ENCODE measurements around the gene SERINC3.

GRCh38 chr20:44559302-44559701 is 37.4 kb upstream of the SERINC3 start:
- TF ChIP-seq NBN (IDR thresholded peaks at IDR 0.05), result no peak
- TF ChIP-seq CTCF (IDR thresholded peaks at IDR 0.05 in 2 of 3, conservative IDR thresholded peaks at IDR 0.05 in 1 of 3; ENCODE audit: control insufficient read depth in 2 of 3, extremely low read depth in 1 of 3, insufficient read depth in 1 of 3, low read depth in 3 of 3, low read length in 3 of 3), result no peak
- TF ChIP-seq, protein P1, sequence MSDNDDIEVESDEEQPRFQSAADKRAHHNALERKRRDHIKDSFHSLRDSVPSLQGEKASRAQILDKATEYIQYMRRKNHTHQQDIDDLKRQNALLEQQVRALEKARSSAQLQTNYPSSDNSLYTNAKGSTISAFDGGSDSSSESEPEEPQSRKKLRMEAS (IDR thresholded peaks at IDR 0.05; ENCODE audit: low read depth, low read length), result no peak
- no peak for TF ChIP-seq FOXM1 (IDR thresholded peaks at IDR 0.05; ENCODE audit: low read depth, low read length)
- TF ChIP-seq TCF7 (IDR thresholded peaks at IDR 0.05; ENCODE audit: borderline replicate concordance), result no peak
- no peak for TF ChIP-seq USF1 (IDR thresholded peaks at IDR 0.05; ENCODE audit: borderline replicate concordance, extremely low read length, insufficient read depth, low read depth, low read length)
- TF ChIP-seq PRDM15 (CRISPR knock-in tag; IDR thresholded peaks at IDR 0.05), result no peak
- TF ChIP-seq ZNF274 (IDR thresholded peaks at IDR 0.05; ENCODE audit: insufficient read depth, insufficient read length), result no peak
- TF ChIP-seq CREB1 (IDR thresholded peaks at IDR 0.05; ENCODE audit: low read depth), result no peak
- TF ChIP-seq KLF5 (IDR thresholded peaks at IDR 0.05; ENCODE audit: partially characterized antibody), result no peak
- TF ChIP-seq HCFC1 (IDR thresholded peaks at IDR 0.05; ENCODE audit: low read length), result no peak
